Fibroblast of lung (primary cell): ENCODE data around the gene UNC45B. TPM values are rescaled to one million over a fixed set of nuclear protein-coding genes. Genes with fewer than 3 reads are reported as not detected.
"Not testable (repeated sequence)": the region's sequence is repeated elsewhere in the genome, so short reads cannot be mapped to it uniquely, and the experiment has no call there.

Experiments
- DNase-seq, 2 donors: peaks; one replicate each; pipeline versions ENCODE4 v3.0.0 to v3.0.0-alpha.2; 2010; ENCODE audit warnings: low read depth in 2 of 2
- H2AFZ ChIP-seq: 2 replicates; pipeline ENCODE4 v1.5.1; 2012; ENCODE audit warnings: low read length, control low read depth, inconsistent platforms
- H3K27ac ChIP-seq: 2 replicates; pipeline ENCODE4 v1.5.1; 2011; ENCODE audit warnings: low read length, control low read depth; ENCODE audit not compliant: insufficient read depth
- H3K27me3 ChIP-seq: 2 replicates; pipeline ENCODE4 v1.5.1; 2011; ENCODE audit warnings: mild to moderate bottlenecking, low read length; ENCODE audit not compliant: control insufficient read depth, insufficient read depth
- H3K36me3 ChIP-seq: 2 replicates; pipeline ENCODE4 v1.5.1; 2011; ENCODE audit warnings: low read length; ENCODE audit not compliant: control insufficient read depth, insufficient read depth
- H3K4me1 ChIP-seq: 2 replicates; pipeline ENCODE4 v1.5.1; 2011; ENCODE audit warnings: low read length; ENCODE audit not compliant: control insufficient read depth, insufficient read depth; ENCODE audit errors: extremely low read depth
- H3K4me2 ChIP-seq: 2 replicates; pipeline ENCODE4 v1.5.1; 2011; ENCODE audit warnings: low read length, control low read depth; ENCODE audit not compliant: insufficient read depth; ENCODE audit errors: extremely low read depth
- H3K4me3 ChIP-seq, 4 experiments: fragments of 200-600 bp in 1 of 4; sonication (generic) in 1 of 4; replicated peaks in 1 of 4; 2 replicates each; pipeline ENCODE4 v1.5.1; 2011 to 2016; ENCODE audit warnings: low read length in 4 of 4, low read depth in 3 of 4, mild to moderate bottlenecking in 3 of 4, control low read depth in 2 of 4, inconsistent platforms in 1 of 4, mixed read lengths in 1 of 4; ENCODE audit not compliant: insufficient read depth in 1 of 4; ENCODE audit errors: control extremely low read depth in 1 of 4
- H3K79me2 ChIP-seq: 2 replicates; pipeline ENCODE4 v1.5.1; 2012; ENCODE audit warnings: mild to moderate bottlenecking, low read length, inconsistent platforms; ENCODE audit not compliant: control insufficient read depth, insufficient read depth
- H3K9ac ChIP-seq: 2 replicates; pipeline ENCODE4 v1.5.1; 2011; ENCODE audit warnings: mild to moderate bottlenecking, low read length, control low read depth; ENCODE audit not compliant: insufficient read depth
- H3K9me3 ChIP-seq: 2 replicates; pipeline ENCODE4 v1.5.1; 2012; ENCODE audit warnings: low read depth, low read length; ENCODE audit not compliant: control insufficient read depth, insufficient read depth
- H4K20me1 ChIP-seq: 2 replicates; pipeline ENCODE4 v1.5.1; 2011; ENCODE audit warnings: low read length; ENCODE audit not compliant: control insufficient read depth, insufficient read depth; ENCODE audit errors: extremely low read depth
- CTCF ChIP-seq, 2 donors: IDR thresholded peaks in 1 of 2; conservative IDR thresholded peaks in 1 of 2; 1 replicate in 1 of 2; 2 replicates in 1 of 2; pipeline ENCODE4 v1.5.1; 2011 to 2012; ENCODE audit warnings: low read length in 2 of 2, control low read depth in 1 of 2, inconsistent platforms in 1 of 2, low read depth in 1 of 2, mild to moderate bottlenecking in 1 of 2
- EZH2 ChIP-seq: IDR thresholded peaks from 2 replicates; pipeline ENCODE4 v1.5.1; 2012; ENCODE audit warnings: low read length, control low read depth, mild to moderate bottlenecking; ENCODE audit errors: missing control alignments
- polyA plus RNA-seq, 2 donors: library from polyadenylated mRNA; depleted of rRNA in 1 of 2; stranded (reverse) in 1 of 2; unstranded in 1 of 2; fragments of >200 nt; gene quantifications; 2 replicates each; pipeline ENCODE4 v1.2.1, GENCODE V29; 2011 to 2012; ENCODE audit warnings: missing spikeins in 1 of 2
- total RNA-seq: library from RNA; depleted of rRNA; stranded (reverse); fragments of >200 nt; gene quantifications from 2 replicates; pipeline ENCODE4 v1.2.1, GENCODE V29; 2014

Gene UNC45B
- total and polyA plus RNA-seq, 2 donors (not counting 1 experiment from before 2014, with no cell fraction given) = not detected

- no peak overlapping the region for H3K9ac ChIP-seq
- no peaks in the 10 kb centered on the region for H3K4me1 ChIP-seq
- H3K36me3 ChIP-seq = no peaks in the 10 kb centered on the region
- TF ChIP-seq CTCF (conservative IDR thresholded peaks at IDR 0.05 in 1 of 2, IDR thresholded peaks at IDR 0.05 in 1 of 2; ENCODE audit: low read depth in 1 of 2, low read length in 2 of 2) = no peak
- TF ChIP-seq EZH2 = no peak
- no peak for DNase-seq
- H3K4me3 ChIP-seq = no peak overlapping the region
- no peak overlapping the region for H3K27ac ChIP-seq
- no peak overlapping the region for H2AFZ ChIP-seq
- H4K20me1 ChIP-seq = no peaks in the 10 kb centered on the region
- no peaks in the 10 kb centered on the region for H3K79me2 ChIP-seq
- H3K27me3 ChIP-seq = peaks cover 5% of the 10 kb centered on the region
- no peaks in the 10 kb centered on the region for H3K9me3 ChIP-seq
- no peak overlapping the region for H3K4me2 ChIP-seq
These were observed 79.9 kb downstream of the UNC45B start for GRCh38 chr17:35227546-35227945.

GRCh38 chr17:35229638-35230037 lies 82.0 kb downstream of the UNC45B start:
- Histone ChIP-seq H3K79me2 (no peaks in the 10 kb centered on the region), H3K9ac (no peak overlapping the region), H3K9me3 (no peaks in the 10 kb centered on the region), H3K27me3 (peaks cover 5% of the 10 kb centered on the region), H3K4me2 (no peak overlapping the region), H3K4me3 (no peak overlapping the region), H3K27ac (no peak overlapping the region), H4K20me1 (no peaks in the 10 kb centered on the region), H3K36me3 (no peaks in the 10 kb centered on the region), H2AFZ (no peak overlapping the region), H3K4me1 (no peaks in the 10 kb centered on the region)
- DNase-seq = no peak
- TF ChIP-seq CTCF (conservative IDR thresholded peaks at IDR 0.05 in 1 of 2, IDR thresholded peaks at IDR 0.05 in 1 of 2; ENCODE audit: low read depth in 1 of 2, low read length in 2 of 2) (no peak), EZH2 (no peak)

- H3K4me1 ChIP-seq, H4K20me1 ChIP-seq, H3K9me3 ChIP-seq, H3K4me3 ChIP-seq, H3K9ac ChIP-seq, H3K27me3 ChIP-seq, H3K79me2 ChIP-seq, H3K36me3 ChIP-seq, H2AFZ ChIP-seq, H3K4me2 ChIP-seq, DNase-seq, H3K27ac ChIP-seq: not testable (repeated sequence)
These were observed 86.7 kb downstream of the UNC45B start for GRCh38 chr17:35234315-35234714.
